GM12878 (cell line): ENCODE data around the gene BTG2. TPM values are rescaled to one million over a fixed set of nuclear protein-coding genes. Genes with fewer than 3 reads are reported as not detected.

ENCODE experiments used
- IKZF2 ChIP-seq, 2 experiments: fragments of 450-650 bp; IDR thresholded peaks; 2 replicates each; pipeline ENCODE4 v1.6.1; 2017; ENCODE audit warnings: mild to moderate bottlenecking in 2 of 2, moderate library complexity in 2 of 2
- LARP7 ChIP-seq: fragments of 450-650 bp; IDR thresholded peaks from 2 replicates; pipeline ENCODE4 v1.6.1; 2017; ENCODE audit warnings: mild to moderate bottlenecking
- MTA2 ChIP-seq: fragments of 450-650 bp; IDR thresholded peaks from 2 replicates; pipeline ENCODE4 v1.6.1; 2016; ENCODE audit warnings: low read depth, mild to moderate bottlenecking, moderate library complexity
- MXI1 ChIP-seq: fragments of 150-350 bp; IDR thresholded peaks from 2 replicates; pipeline ENCODE4 v1.6.1; 2011; ENCODE audit warnings: low read depth, mild to moderate bottlenecking, inconsistent platforms, low read length, improper control_type of control experiment
- NFIC ChIP-seq: IDR thresholded peaks from 2 replicates; pipeline ENCODE4 v1.6.1; 2012; ENCODE audit warnings: low read depth, mild to moderate bottlenecking, inconsistent platforms, low read length, moderate library complexity
- PAX5 ChIP-seq: IDR thresholded peaks from 2 replicates; pipeline ENCODE4 v1.6.1; 2011; ENCODE audit warnings: low read depth, low read length, borderline replicate concordance
- PML ChIP-seq: IDR thresholded peaks from 2 replicates; pipeline ENCODE4 v1.6.1; 2012; ENCODE audit warnings: low read length, inconsistent platforms
- POLR2A ChIP-seq: IDR thresholded peaks from 2 replicates; pipeline ENCODE4 v1.6.1; 2011; ENCODE audit warnings: low read depth, mild to moderate bottlenecking, low read length
- POLR2AphosphoS5 ChIP-seq: IDR thresholded peaks from 2 replicates; pipeline ENCODE4 v1.6.1; 2011; ENCODE audit warnings: mild to moderate bottlenecking, low read length, inconsistent platforms
- RAD21 ChIP-seq: IDR thresholded peaks from 2 replicates; pipeline ENCODE4 v1.6.1; 2011; ENCODE audit warnings: mild to moderate bottlenecking, low read depth, low read length, moderate library complexity; ENCODE audit not compliant: insufficient read depth
- TCF7 ChIP-seq: IDR thresholded peaks from 2 replicates; pipeline ENCODE4 v1.6.1; 2014; ENCODE audit warnings: antibody characterized with exemption, borderline replicate concordance
- ZNF217 ChIP-seq: fragments of 450-650 bp; IDR thresholded peaks from 2 replicates; pipeline ENCODE4 v1.6.1; 2017; ENCODE audit warnings: antibody characterized with exemption, mild to moderate bottlenecking
- polyA plus RNA-seq, 11 experiments: library from polyadenylated mRNA; depleted of rRNA in 4 of 11; unstranded in 6 of 11; stranded (reverse) in 5 of 11; fragments of >200 nt; fragmentation: Nextera tagmentation in 4 of 11; fragmentation: Illumina TruSeq in 1 of 11; extraction: Ambion mirVana in 4 of 11; extraction: Trizol in 1 of 11; gene quantifications; 1 replicate in 1 of 11; 2 replicates in 10 of 11; pipeline versions ENCODE4 v1.2.1 to v1.2.3, GENCODE V29; 2011 to 2016; ENCODE audit warnings: inconsistent platforms in 2 of 11, missing spikeins in 2 of 11, low read depth in 1 of 11
- total RNA-seq, 4 experiments: library from RNA; depleted of rRNA in 3 of 4; stranded (reverse); fragments of >200 nt in 3 of 4; fragmentation: Illumina TruSeq in 1 of 4; extraction: Trizol in 1 of 4; gene quantifications; 2 replicates each; pipeline versions ENCODE4 v1.2.1 to v1.2.3, GENCODE V29; 2013 to 2021
- TF ChIP-seq, protein P1 (sequence below): IDR thresholded peaks from 2 replicates; pipeline ENCODE4 v1.6.1; 2011; ENCODE audit warnings: borderline replicate concordance, low read depth, mild to moderate bottlenecking, moderate library complexity, low read length; ENCODE audit not compliant: insufficient read depth, poor library complexity, severe bottlenecking
- TF ChIP-seq, protein P2 (sequence below): IDR thresholded peaks from 2 replicates; pipeline ENCODE4 v1.6.1; 2011; ENCODE audit warnings: low read depth, mild to moderate bottlenecking, low read length, moderate library complexity, borderline replicate concordance; ENCODE audit errors: extremely low read depth
- TF ChIP-seq, protein P3 (sequence below): fragments of 450-650 bp; IDR thresholded peaks from 2 replicates; pipeline ENCODE4 v1.6.1; 2016; ENCODE audit warnings: mild to moderate bottlenecking, moderate library complexity, borderline replicate concordance
- TF ChIP-seq, protein P4 (sequence below): fragments of 450-650 bp; formaldehyde crosslinking; IDR thresholded peaks from 2 replicates; pipeline ENCODE4 v1.4.0; 2022; ENCODE audit warnings: mild to moderate bottlenecking, moderate library complexity
- TF ChIP-seq, protein P5 (sequence below): fragments of 450-650 bp; formaldehyde crosslinking; IDR thresholded peaks from 2 replicates; pipeline ENCODE4 v1.5.0; 2022; ENCODE audit warnings: mild to moderate bottlenecking, missing genetic modification characterization

Gene BTG2
- total and polyA plus RNA-seq, 10 of the 15 experiments (the other 5 are each of a cell fraction or from before 2014, with no cell fraction given): 23.3 to 160 (median 98.1) TPM

DNA sequence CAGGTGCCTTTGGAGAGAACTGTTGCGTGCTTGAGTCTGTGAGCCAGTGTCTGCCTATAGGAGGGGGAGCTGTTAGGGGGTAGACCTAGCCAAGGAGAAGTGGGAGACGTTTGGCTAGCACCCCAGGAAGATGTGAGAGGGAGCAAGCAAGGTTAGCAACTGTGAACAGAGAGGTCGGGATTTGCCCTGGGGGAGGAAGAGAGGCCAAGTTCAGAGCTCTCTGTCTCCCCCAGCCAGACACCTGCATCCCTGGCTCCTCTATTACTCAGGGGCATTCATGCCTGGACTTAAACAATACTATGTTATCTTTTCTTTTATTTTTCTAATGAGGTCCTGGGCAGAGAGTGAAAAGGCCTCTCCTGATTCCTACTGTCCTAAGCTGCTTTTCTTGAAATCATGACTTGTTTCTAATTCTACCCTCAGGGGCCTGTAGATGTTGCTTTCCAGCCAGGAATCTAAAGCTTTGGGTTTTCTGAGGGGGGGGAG is 2.4 kb downstream of the BTG2 start (continued):
- TF ChIP-seq, protein P1, sequence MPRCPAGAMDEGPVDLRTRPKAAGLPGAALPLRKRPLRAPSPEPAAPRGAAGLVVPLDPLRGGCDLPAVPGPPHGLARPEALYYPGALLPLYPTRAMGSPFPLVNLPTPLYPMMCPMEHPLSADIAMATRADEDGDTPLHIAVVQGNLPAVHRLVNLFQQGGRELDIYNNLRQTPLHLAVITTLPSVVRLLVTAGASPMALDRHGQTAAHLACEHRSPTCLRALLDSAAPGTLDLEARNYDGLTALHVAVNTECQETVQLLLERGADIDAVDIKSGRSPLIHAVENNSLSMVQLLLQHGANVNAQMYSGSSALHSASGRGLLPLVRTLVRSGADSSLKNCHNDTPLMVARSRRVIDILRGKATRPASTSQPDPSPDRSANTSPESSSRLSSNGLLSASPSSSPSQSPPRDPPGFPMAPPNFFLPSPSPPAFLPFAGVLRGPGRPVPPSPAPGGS: no peak
- no peak for TF ChIP-seq RAD21
- no peak for TF ChIP-seq POLR2A
- TF ChIP-seq IKZF2 (IDR thresholded peaks at IDR 0.05): no peak
- TF ChIP-seq NFIC: no peak; the same call in 1 of the 2 replicates
- TF ChIP-seq TCF7: no peak
- TF ChIP-seq MXI1: no peak
- TF ChIP-seq, protein P2, sequence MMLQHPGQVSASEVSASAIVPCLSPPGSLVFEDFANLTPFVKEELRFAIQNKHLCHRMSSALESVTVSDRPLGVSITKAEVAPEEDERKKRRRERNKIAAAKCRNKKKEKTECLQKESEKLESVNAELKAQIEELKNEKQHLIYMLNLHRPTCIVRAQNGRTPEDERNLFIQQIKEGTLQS: no peak
- TF ChIP-seq PAX5: no peak
- TF ChIP-seq LARP7: no peak
- TF ChIP-seq MTA2: no peak
- TF ChIP-seq, protein P3, sequence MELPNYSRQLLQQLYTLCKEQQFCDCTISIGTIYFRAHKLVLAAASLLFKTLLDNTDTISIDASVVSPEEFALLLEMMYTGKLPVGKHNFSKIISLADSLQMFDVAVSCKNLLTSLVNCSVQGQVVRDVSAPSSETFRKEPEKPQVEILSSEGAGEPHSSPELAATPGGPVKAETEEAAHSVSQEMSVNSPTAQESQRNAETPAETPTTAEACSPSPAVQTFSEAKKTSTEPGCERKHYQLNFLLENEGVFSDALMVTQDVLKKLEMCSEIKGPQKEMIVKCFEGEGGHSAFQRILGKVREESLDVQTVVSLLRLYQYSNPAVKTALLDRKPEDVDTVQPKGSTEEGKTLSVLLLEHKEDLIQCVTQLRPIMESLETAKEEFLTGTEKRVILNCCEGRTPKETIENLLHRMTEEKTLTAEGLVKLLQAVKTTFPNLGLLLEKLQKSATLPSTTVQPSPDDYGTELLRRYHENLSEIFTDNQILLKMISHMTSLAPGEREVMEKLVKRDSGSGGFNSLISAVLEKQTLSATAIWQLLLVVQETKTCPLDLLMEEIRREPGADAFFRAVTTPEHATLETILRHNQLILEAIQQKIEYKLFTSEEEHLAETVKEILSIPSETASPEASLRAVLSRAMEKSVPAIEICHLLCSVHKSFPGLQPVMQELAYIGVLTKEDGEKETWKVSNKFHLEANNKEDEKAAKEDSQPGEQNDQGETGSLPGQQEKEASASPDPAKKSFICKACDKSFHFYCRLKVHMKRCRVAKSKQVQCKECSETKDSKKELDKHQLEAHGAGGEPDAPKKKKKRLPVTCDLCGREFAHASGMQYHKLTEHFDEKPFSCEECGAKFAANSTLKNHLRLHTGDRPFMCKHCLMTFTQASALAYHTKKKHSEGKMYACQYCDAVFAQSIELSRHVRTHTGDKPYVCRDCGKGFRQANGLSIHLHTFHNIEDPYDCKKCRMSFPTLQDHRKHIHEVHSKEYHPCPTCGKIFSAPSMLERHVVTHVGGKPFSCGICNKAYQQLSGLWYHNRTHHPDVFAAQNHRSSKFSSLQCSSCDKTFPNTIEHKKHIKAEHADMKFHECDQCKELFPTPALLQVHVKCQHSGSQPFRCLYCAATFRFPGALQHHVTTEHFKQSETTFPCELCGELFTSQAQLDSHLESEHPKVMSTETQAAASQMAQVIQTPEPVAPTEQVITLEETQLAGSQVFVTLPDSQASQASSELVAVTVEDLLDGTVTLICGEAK: no peak
- TF ChIP-seq PML: peak; percentile 20; the same call in 1 of the 2 replicates
- TF ChIP-seq, protein P4, sequence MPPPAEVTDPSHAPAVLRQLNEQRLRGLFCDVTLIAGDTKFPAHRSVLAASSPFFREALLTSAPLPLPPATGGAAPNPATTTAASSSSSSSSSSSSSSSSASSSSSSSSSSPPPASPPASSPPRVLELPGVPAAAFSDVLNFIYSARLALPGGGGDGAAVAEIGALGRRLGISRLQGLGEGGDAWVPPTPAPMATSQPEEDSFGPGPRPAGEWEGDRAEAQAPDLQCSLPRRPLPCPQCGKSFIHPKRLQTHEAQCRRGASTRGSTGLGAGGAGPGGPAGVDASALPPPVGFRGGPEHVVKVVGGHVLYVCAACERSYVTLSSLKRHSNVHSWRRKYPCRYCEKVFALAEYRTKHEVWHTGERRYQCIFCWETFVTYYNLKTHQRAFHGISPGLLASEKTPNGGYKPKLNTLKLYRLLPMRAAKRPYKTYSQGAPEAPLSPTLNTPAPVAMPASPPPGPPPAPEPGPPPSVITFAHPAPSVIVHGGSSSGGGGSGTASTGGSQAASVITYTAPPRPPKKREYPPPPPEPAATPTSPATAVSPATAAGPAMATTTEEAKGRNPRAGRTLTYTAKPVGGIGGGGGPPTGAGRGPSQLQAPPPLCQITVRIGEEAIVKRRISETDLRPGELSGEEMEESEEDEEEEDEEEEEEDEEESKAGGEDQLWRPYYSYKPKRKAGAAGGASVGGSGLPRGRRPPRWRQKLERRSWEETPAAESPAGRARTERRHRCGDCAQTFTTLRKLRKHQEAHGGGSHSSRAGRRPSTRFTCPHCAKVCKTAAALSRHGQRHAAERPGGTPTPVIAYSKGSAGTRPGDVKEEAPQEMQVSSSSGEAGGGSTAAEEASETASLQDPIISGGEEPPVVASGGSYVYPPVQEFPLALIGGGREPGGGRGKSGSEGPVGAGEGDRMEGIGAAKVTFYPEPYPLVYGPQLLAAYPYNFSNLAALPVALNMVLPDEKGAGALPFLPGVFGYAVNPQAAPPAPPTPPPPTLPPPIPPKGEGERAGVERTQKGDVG (CRISPR knock-in tag): no peak
- TF ChIP-seq, protein P5, sequence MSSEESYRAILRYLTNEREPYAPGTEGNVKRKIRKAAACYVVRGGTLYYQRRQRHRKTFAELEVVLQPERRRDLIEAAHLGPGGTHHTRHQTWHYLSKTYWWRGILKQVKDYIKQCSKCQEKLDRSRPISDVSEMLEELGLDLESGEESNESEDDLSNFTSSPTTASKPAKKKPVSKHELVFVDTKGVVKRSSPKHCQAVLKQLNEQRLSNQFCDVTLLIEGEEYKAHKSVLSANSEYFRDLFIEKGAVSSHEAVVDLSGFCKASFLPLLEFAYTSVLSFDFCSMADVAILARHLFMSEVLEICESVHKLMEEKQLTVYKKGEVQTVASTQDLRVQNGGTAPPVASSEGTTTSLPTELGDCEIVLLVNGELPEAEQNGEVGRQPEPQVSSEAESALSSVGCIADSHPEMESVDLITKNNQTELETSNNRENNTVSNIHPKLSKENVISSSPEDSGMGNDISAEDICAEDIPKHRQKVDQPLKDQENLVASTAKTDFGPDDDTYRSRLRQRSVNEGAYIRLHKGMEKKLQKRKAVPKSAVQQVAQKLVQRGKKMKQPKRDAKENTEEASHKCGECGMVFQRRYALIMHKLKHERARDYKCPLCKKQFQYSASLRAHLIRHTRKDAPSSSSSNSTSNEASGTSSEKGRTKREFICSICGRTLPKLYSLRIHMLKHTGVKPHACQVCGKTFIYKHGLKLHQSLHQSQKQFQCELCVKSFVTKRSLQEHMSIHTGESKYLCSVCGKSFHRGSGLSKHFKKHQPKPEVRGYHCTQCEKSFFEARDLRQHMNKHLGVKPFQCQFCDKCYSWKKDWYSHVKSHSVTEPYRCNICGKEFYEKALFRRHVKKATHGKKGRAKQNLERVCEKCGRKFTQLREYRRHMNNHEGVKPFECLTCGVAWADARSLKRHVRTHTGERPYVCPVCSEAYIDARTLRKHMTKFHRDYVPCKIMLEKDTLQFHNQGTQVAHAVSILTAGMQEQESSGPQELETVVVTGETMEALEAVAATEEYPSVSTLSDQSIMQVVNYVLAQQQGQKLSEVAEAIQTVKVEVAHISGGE (CRISPR knock-in tag): no peak
- TF ChIP-seq POLR2AphosphoS5: 0 out of 2 replicates have a peak, but pooled peaks have one; percentile 1
- no peak for TF ChIP-seq ZNF217
